Mesendoderm (in vitro differentiated cells): ENCODE results near the gene NPPC.

Experiments used
- DNase-seq: peaks from one replicate; pipeline ENCODE4 v3.0.0; 2013
- H2AK5ac ChIP-seq: 2 replicates; pipeline ENCODE4 v1.6.1; 2013; ENCODE audit warnings: low read length, inconsistent platforms
- H2BK120ac ChIP-seq: 2 replicates; pipeline ENCODE4 v1.6.1; 2013; ENCODE audit warnings: low read depth, mild to moderate bottlenecking, low read length, moderate library complexity, mixed read lengths
- H2BK15ac ChIP-seq: replicated peaks from 2 replicates; pipeline ENCODE4 v1.6.1; 2013; ENCODE audit warnings: low read depth, mild to moderate bottlenecking, moderate library complexity
- H2BK5ac ChIP-seq: 2 replicates; pipeline ENCODE4 v1.6.1; 2013; ENCODE audit warnings: low read length, inconsistent platforms
- H3K18ac ChIP-seq: 2 replicates; pipeline ENCODE4 v1.6.1; 2013; ENCODE audit warnings: mild to moderate bottlenecking, low read length, mixed read lengths
- H3K23ac ChIP-seq: one replicate; pipeline ENCODE4 v1.6.1; 2013; ENCODE audit warnings: low read length
- H3K27ac ChIP-seq: 2 replicates; pipeline ENCODE4 v1.5.1; 2013; ENCODE audit warnings: low read depth, mild to moderate bottlenecking, inconsistent platforms, low read length, moderate library complexity
- H3K27me3 ChIP-seq: 2 replicates; pipeline ENCODE4 v1.6.1; 2013; ENCODE audit warnings: low read length, control low read depth, mild to moderate bottlenecking, inconsistent platforms; ENCODE audit not compliant: insufficient read depth, poor library complexity
- H3K36me3 ChIP-seq: 2 replicates; pipeline ENCODE4 v1.6.1; 2013; ENCODE audit warnings: low read length, inconsistent platforms; ENCODE audit not compliant: control insufficient read depth, insufficient read depth
- H3K4ac ChIP-seq: one replicate; pipeline ENCODE4 v1.6.1; 2013; ENCODE audit warnings: low read depth, mild to moderate bottlenecking, low read length, moderate library complexity
- H3K4me1 ChIP-seq: 2 replicates; pipeline ENCODE4 v1.6.1; 2013; ENCODE audit warnings: low read depth, low read length, inconsistent platforms; ENCODE audit not compliant: control insufficient read depth
- H3K4me2 ChIP-seq: 2 replicates; pipeline ENCODE4 v1.6.1; 2013; ENCODE audit warnings: low read length
- H3K4me3 ChIP-seq: 2 replicates; pipeline ENCODE4 v1.5.1; 2013; ENCODE audit warnings: mild to moderate bottlenecking, low read length
- H3K56ac ChIP-seq: one replicate; pipeline ENCODE4 v1.6.1; 2013; ENCODE audit warnings: low read length
- H3K79me1 ChIP-seq: 2 replicates; pipeline ENCODE4 v1.6.1; 2013; ENCODE audit warnings: low read length, inconsistent platforms
- H3K79me2 ChIP-seq: 2 replicates; pipeline ENCODE4 v1.6.1; 2013; ENCODE audit warnings: mild to moderate bottlenecking, low read length; ENCODE audit not compliant: control insufficient read depth, insufficient read depth
- H3K9ac ChIP-seq: 2 replicates; pipeline ENCODE4 v1.6.1; 2013; ENCODE audit warnings: low read length, inconsistent platforms
- H4K5ac ChIP-seq: one replicate; pipeline ENCODE4 v1.6.1; 2013; ENCODE audit warnings: low read length
- H4K8ac ChIP-seq: one replicate; pipeline ENCODE4 v1.6.1; 2013; ENCODE audit warnings: low read depth, mild to moderate bottlenecking, control low read depth, low read length, moderate library complexity
- WGBS: extraction: QIAGEN DNeasy Blood & Tissue Kit; methylation state at CpG from one replicate; pipeline ENCODE4 v1.1.7; 2013; ENCODE audit warnings: low lambda C conversion rate, missing lambda C conversion rate; ENCODE audit not compliant: insufficient coverage; ENCODE audit errors: extremely low coverage; 5-methylcytosine and 5-hydroxymethylcytosine counted together

Gene NPPC

DNA sequence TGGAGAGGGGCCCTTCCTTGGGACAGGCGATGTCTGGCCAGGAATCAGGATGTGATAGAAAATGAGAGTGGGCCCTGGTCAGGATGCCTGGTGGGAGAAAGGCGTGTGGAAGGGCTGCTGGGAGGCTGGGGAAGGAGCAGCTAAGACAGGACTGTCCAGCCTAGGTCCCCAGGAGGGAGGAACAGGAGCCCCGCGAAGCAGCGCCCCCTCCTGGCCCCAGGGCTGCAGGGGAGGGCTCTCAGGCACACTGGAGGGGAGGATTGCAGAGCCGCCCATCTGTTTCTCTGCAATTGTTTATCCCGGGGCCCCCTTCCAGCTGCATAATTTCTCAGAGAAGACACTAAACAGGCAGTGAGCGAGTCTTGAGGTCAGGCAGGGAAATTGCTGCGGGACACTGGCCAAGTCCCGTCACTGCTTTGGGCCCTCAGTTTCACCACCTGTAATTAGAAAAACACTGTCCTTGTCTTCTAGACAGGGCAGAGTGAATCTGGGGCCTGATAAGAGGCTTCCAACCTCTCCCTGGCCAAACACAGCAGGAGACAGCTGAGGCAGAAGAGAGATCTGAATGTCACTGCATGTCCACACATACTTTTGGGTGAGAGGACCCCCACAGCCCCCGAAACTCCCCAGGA, 3.9 kb upstream of the NPPC start:
- Histone ChIP-seq H3K27me3 (peaks cover 21% of the 10 kb centered on the region), H2BK5ac (no peak overlapping the region), H3K9ac (no peak overlapping the region), H3K4me1 (no peaks in the 10 kb centered on the region), H3K79me2 (no peaks in the 10 kb centered on the region), H4K8ac (no peak overlapping the region), H3K23ac (no peak overlapping the region), H3K36me3 (no peaks in the 10 kb centered on the region), H2AK5ac (no peak overlapping the region), H3K4me2 (no peak overlapping the region), H3K79me1 (no peaks in the 10 kb centered on the region), H3K4me3 (no peak overlapping the region), H3K27ac (no peak overlapping the region), H2BK120ac (no peak overlapping the region), H4K5ac (no peak overlapping the region), H3K4ac (no peak overlapping the region), H3K56ac (no peak overlapping the region), H2BK15ac (no peak overlapping the region), H3K18ac (no peak overlapping the region)
- peak; percentile 43 for DNase-seq
- no CpG with 5 or more reads among the region's 11 CpGs for WGBS

DNA sequence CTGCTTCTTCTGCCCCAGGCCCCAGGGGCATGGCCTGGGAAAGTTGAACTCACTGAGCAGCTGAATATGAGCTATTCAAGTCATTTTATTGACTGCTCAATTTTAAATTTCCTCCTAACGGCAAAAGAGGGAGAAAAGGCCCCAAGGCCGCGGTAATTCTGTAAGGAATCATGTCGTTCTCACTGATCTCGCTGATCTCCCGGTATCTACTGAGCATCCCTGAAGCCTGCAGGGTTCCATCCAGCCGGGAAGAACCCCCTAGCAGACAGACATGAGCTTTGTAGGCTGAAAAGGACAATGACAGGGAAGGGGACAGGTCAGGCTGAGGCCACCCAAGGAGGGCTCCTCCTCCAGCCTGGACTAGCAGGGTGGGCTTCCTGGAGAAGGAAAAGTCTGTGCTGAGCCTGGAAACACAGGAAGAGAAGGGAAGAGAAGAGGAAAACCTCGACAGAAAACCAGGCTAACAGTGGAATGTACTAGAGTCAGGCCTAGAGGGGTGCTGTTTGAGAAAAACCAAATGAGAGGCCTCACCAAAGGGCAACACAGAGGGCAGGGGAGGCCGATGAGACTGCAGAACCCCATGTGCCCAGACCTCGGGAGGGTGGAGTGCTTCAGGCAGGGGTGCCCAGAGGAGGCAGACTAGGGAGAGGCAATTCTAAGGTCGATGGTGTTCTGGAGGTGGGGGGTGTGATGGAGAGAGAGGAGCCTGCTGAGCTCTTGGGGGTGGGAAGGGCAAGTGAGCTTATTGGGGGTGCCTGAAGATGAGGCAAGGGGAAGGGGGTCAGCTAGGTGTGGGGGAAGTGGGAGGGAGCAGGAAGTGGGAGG, 2.9 kb upstream of the NPPC start:
- H4K8ac ChIP-seq = no peak overlapping the region
- no peak overlapping the region for H3K27ac ChIP-seq
- H3K79me2 ChIP-seq = no peaks in the 10 kb centered on the region
- no peak overlapping the region for H2BK5ac ChIP-seq
- H3K36me3 ChIP-seq = no peaks in the 10 kb centered on the region
- H3K18ac ChIP-seq = no peak overlapping the region
- H3K4me3 ChIP-seq = no peak overlapping the region
- WGBS = no CpG with 5 or more reads among the region's 11 CpGs
- no peaks in the 10 kb centered on the region for H3K79me1 ChIP-seq
- H2BK15ac ChIP-seq = no peak overlapping the region
- H2AK5ac ChIP-seq = no peak overlapping the region
- DNase-seq = no peak
- H2BK120ac ChIP-seq = no peak overlapping the region
- no peak overlapping the region for H3K4ac ChIP-seq
- no peaks in the 10 kb centered on the region for H3K4me1 ChIP-seq
- no peak overlapping the region for H3K56ac ChIP-seq
- H4K5ac ChIP-seq = no peak overlapping the region
- H3K4me2 ChIP-seq = no peak overlapping the region
- H3K27me3 ChIP-seq = peaks cover 21% of the 10 kb centered on the region
- no peak overlapping the region for H3K9ac ChIP-seq
- no peak overlapping the region for H3K23ac ChIP-seq

DNA sequence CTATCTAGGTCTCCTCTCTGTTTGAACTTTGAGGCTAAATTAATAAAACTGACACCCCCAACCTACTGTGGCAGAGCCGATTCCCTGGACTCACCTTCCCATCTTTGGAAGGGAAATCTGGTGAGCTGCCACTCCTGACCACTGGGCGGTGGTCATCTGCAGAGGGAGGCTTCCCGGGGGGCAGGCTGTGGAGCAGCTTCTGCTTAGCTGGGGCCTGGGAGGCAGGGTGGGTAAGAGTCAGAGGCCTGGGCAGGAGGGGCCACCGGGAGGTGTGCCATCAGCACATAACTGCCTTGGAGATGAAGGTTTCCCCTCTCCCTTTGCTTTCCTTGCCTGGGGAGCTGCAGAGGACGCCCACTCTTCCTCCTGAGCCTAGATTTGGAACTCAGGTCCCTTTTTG, 2.3 kb upstream of the NPPC start:
- no peaks in the 10 kb centered on the region for H3K4me1 ChIP-seq
- H4K8ac ChIP-seq = no peak overlapping the region
- H2BK15ac ChIP-seq = no peak overlapping the region
- no peak overlapping the region for H4K5ac ChIP-seq
- H3K79me2 ChIP-seq = no peaks in the 10 kb centered on the region
- H3K27ac ChIP-seq = no peak overlapping the region
- H3K23ac ChIP-seq = no peak overlapping the region
- H2BK5ac ChIP-seq = no peak overlapping the region
- H3K56ac ChIP-seq = no peak overlapping the region
- H2AK5ac ChIP-seq = no peak overlapping the region
- H3K18ac ChIP-seq = no peak overlapping the region
- no peaks in the 10 kb centered on the region for H3K36me3 ChIP-seq
- H3K4ac ChIP-seq = no peak overlapping the region
- peak; percentile 37 for DNase-seq
- H3K4me3 ChIP-seq = no peak overlapping the region
- peaks cover 21% of the 10 kb centered on the region for H3K27me3 ChIP-seq
- H3K79me1 ChIP-seq = no peaks in the 10 kb centered on the region
- no peak overlapping the region for H2BK120ac ChIP-seq
- no peak overlapping the region for H3K4me2 ChIP-seq
- no peak overlapping the region for H3K9ac ChIP-seq
- no CpG with 5 or more reads among the region's 5 CpGs for WGBS

DNA sequence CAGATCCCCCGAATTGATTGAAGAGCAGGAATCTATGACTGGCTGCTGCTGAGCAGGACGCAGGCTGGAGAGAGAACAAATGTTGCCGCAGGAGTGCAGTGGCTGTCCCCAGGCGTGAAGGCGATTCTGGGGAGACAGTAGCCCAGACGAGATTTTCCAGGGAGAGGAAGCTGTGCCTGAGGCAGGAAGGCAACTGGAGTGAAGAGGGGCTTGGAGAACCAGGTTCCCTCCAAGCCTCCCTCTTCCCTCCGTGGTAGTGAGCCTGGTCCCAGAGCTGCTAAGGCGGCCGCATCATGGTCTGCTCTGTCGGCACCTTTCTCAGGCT, 1.3 kb upstream of the NPPC start:
- Histone ChIP-seq H3K4ac (no peak overlapping the region), H2BK15ac (no peak overlapping the region), H3K4me2 (no peak overlapping the region), H3K4me3 (no peak overlapping the region), H4K8ac (no peak overlapping the region), H3K36me3 (no peaks in the 10 kb centered on the region), H3K27me3 (peaks cover 21% of the 10 kb centered on the region), H3K27ac (no peak overlapping the region), H3K4me1 (no peaks in the 10 kb centered on the region), H3K23ac (no peak overlapping the region), H3K79me2 (no peaks in the 10 kb centered on the region), H3K18ac (no peak overlapping the region), H4K5ac (no peak overlapping the region), H3K56ac (no peak overlapping the region), H3K79me1 (no peaks in the 10 kb centered on the region), H3K9ac (no peak overlapping the region), H2BK120ac (no peak overlapping the region), H2AK5ac (no peak overlapping the region), H2BK5ac (no peak overlapping the region)
- DNase-seq = no peak
- WGBS = no CpG with 5 or more reads among the region's 10 CpGs

DNA sequence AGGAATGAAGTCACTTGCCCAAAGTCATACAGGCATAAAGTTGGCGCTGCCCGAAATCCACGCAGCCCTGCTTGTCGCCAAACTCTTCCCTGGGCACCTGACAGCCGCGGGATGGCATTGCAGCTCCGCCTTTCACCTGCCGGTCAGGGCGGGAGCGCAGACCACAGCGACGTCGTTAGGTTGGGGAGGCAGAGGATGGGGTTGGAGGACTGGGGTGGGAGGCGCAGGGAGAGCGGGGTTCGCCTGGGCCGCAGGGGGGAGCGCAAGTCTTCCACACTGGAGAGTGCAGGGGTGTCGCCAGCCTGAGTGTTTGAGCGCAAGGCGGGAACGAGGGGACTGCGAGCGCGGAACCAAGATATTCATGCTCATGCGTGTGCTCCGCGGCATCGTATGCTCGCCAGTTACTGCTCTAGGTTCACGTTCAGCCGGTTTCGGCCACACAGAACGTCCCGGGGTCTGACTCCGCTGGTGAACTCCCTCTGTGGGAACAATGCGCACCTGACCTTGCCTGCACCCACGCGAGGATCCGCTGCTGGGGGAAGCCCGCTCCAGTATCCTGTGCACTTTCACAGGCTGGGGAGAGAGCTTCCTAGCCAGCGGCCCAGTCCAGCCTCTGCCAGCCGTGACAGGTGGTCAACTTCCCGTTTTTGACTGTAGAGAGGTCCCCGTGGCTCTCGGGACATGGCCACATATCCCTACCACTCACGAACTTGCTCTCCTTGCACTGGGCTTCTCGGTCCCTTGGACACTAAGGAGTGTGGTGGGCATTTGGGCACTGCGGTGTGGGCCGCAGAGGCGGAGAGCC, 767 bp upstream of the NPPC start:
- H3K56ac ChIP-seq = no peak overlapping the region
- peaks cover 21% of the 10 kb centered on the region for H3K27me3 ChIP-seq
- no peak overlapping the region for H2BK15ac ChIP-seq
- no peak overlapping the region for H3K27ac ChIP-seq
- H2AK5ac ChIP-seq = no peak overlapping the region
- no peak overlapping the region for H4K5ac ChIP-seq
- WGBS = no CpG with 5 or more reads among the region's 51 CpGs
- H3K4me3 ChIP-seq = no peak overlapping the region
- DNase-seq = peak; percentile 41
- H2BK120ac ChIP-seq = no peak overlapping the region
- H3K4ac ChIP-seq = no peak overlapping the region
- H3K9ac ChIP-seq = no peak overlapping the region
- no peaks in the 10 kb centered on the region for H3K4me1 ChIP-seq
- H3K4me2 ChIP-seq = peak overlapping the region; percentile 29
- H4K8ac ChIP-seq = no peak overlapping the region
- peak overlapping the region; percentile 45 for H3K23ac ChIP-seq
- no peak overlapping the region for H2BK5ac ChIP-seq
- no peaks in the 10 kb centered on the region for H3K36me3 ChIP-seq
- H3K79me2 ChIP-seq = no peaks in the 10 kb centered on the region
- no peaks in the 10 kb centered on the region for H3K79me1 ChIP-seq
- no peak overlapping the region for H3K18ac ChIP-seq
